Measurements from ENCODE around the gene FN3K.

Gene FN3K

DNA sequence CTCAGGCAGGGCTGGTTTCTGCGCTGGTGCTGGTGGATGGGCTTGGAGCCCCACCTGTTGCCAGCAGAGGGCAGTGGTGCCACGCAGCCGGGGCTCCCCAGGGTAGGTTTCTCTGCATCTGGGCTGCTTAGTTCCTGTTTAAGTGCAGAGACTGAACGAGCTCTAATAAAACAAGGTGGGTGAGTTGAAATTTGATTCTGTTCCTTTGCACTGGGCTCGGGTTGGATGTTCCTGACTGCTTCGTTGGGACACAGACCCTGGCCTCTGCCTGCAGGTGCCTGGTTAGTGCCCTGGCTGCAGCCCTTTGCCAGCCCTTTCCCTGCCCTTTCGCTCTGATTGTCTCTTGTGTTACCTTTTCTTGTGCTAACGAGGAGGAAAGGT lies 46.5 kb downstream of the FN3K start:
- TF ChIP-seq POLR2AphosphoS5 (IDR thresholded peaks at IDR 0.05; ENCODE audit: low read depth, low read length) = no peak
- peak; percentile 46 for TF ChIP-seq FOXP2 (optimal IDR thresholded peaks at IDR 0.05; ENCODE audit: borderline replicate concordance, extremely low read depth, extremely low read length, insufficient read depth)
- TF ChIP-seq SIN3A (IDR thresholded peaks at IDR 0.05; ENCODE audit: borderline replicate concordance, insufficient read depth, low read length) = no peak

DNA sequence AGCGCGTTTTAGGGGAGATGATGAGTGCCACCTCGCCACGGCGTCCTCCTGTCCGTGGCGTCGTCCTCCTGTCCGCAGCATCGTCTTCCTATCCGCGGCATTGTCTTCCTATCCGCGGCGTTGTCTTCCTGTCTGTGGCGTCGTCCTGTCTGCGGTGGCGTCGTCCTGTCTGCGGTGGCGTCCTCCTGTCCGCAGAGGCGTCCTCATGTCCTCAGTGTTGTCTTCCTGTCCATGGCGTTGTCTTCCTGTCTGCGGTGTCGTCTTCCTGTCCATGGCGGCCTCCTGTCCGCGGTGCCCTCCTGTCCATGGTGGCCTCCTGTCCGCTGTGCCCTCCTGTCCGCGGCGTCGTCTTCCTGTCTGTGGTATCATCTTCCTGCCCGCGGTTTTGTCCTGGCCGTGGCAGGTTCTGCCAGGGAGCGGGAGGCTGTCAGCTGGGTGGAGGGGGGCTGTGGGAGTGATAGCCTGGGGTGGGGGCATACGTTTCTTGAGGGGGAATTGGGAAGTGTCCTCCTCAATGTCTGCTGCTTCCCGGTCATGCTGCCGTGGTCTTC lies 47.3 kb downstream of the FN3K start:
- TF ChIP-seq SIN3A (IDR thresholded peaks at IDR 0.05; ENCODE audit: borderline replicate concordance, insufficient read depth, low read length) = no peak
- peak; percentile 80 for TF ChIP-seq FOXP2 (optimal IDR thresholded peaks at IDR 0.05; ENCODE audit: borderline replicate concordance, extremely low read depth, extremely low read length, insufficient read depth)

DNA sequence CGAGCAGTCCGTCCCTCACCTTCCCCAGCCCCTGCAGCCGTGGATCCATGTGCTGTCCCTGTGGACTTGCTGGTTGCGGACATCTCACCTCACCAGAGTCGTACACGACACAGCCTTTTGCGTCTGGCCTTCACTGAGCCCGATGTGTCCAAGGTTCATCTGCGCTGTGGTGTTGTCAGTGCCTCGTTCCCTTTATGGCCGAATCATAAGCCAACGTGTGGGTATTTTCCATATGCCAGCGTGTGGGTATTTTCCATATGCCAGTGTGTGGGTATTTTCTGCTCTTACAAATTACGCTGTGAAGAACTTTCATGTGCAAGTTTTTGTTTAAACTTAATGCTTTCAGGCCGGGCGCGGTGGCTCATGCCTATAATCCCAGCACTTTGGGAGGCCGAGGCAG lies 48.1 kb downstream of the FN3K start:
- TF ChIP-seq POLR2AphosphoS5 (IDR thresholded peaks at IDR 0.05; ENCODE audit: low read depth, low read length) (no peak), TAF1 (IDR thresholded peaks at IDR 0.05; ENCODE audit: borderline replicate concordance, insufficient read depth, low read length) (no peak), FOXP2 (optimal IDR thresholded peaks at IDR 0.05; ENCODE audit: borderline replicate concordance, extremely low read depth, extremely low read length, insufficient read depth) (no peak), SIN3A (IDR thresholded peaks at IDR 0.05; ENCODE audit: borderline replicate concordance, insufficient read depth, low read length) (no peak)
- TF ChIP-seq, protein P1, sequence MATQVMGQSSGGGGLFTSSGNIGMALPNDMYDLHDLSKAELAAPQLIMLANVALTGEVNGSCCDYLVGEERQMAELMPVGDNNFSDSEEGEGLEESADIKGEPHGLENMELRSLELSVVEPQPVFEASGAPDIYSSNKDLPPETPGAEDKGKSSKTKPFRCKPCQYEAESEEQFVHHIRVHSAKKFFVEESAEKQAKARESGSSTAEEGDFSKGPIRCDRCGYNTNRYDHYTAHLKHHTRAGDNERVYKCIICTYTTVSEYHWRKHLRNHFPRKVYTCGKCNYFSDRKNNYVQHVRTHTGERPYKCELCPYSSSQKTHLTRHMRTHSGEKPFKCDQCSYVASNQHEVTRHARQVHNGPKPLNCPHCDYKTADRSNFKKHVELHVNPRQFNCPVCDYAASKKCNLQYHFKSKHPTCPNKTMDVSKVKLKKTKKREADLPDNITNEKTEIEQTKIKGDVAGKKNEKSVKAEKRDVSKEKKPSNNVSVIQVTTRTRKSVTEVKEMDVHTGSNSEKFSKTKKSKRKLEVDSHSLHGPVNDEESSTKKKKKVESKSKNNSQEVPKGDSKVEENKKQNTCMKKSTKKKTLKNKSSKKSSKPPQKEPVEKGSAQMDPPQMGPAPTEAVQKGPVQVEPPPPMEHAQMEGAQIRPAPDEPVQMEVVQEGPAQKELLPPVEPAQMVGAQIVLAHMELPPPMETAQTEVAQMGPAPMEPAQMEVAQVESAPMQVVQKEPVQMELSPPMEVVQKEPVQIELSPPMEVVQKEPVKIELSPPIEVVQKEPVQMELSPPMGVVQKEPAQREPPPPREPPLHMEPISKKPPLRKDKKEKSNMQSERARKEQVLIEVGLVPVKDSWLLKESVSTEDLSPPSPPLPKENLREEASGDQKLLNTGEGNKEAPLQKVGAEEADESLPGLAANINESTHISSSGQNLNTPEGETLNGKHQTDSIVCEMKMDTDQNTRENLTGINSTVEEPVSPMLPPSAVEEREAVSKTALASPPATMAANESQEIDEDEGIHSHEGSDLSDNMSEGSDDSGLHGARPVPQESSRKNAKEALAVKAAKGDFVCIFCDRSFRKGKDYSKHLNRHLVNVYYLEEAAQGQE (IDR thresholded peaks at IDR 0.05; ENCODE audit: insufficient read depth in 1 of 2, low read depth in 2 of 2, low read length in 2 of 2) = no peak

DNA sequence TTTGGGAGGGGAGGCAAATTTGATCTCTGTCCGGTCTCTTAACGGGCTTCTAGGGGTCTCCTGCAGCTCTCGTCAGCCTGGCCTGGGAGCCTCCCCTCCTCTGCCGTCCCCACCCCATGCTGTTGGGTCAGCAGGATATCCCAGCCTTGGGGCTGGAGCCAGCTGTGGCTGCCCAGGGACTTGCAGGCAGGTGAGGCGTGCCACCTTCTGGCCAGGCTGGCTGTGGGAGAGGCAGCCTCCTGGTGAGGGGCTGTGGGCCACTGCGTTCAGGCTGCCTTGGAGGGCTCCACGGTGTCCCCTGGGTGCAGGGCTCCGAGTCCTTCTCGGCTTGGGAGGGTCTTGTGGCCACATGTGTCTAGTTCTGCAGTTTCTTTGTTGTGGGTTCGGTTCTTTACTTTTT lies 51.0 kb downstream of the FN3K start:
- no peak for TF ChIP-seq TAF1 (IDR thresholded peaks at IDR 0.05; ENCODE audit: borderline replicate concordance, insufficient read depth, low read length)
- no peak for TF ChIP-seq POLR2AphosphoS5 (IDR thresholded peaks at IDR 0.05; ENCODE audit: low read depth, low read length)
- TF ChIP-seq FOXP2 (optimal IDR thresholded peaks at IDR 0.05; ENCODE audit: borderline replicate concordance, extremely low read depth, extremely low read length, insufficient read depth) = no peak
- no peak for TF ChIP-seq SIN3A (IDR thresholded peaks at IDR 0.05; ENCODE audit: borderline replicate concordance, insufficient read depth, low read length)
- TF ChIP-seq, protein P1 (IDR thresholded peaks at IDR 0.05; ENCODE audit: insufficient read depth in 1 of 2, low read depth in 2 of 2, low read length in 2 of 2) = no peak

DNA sequence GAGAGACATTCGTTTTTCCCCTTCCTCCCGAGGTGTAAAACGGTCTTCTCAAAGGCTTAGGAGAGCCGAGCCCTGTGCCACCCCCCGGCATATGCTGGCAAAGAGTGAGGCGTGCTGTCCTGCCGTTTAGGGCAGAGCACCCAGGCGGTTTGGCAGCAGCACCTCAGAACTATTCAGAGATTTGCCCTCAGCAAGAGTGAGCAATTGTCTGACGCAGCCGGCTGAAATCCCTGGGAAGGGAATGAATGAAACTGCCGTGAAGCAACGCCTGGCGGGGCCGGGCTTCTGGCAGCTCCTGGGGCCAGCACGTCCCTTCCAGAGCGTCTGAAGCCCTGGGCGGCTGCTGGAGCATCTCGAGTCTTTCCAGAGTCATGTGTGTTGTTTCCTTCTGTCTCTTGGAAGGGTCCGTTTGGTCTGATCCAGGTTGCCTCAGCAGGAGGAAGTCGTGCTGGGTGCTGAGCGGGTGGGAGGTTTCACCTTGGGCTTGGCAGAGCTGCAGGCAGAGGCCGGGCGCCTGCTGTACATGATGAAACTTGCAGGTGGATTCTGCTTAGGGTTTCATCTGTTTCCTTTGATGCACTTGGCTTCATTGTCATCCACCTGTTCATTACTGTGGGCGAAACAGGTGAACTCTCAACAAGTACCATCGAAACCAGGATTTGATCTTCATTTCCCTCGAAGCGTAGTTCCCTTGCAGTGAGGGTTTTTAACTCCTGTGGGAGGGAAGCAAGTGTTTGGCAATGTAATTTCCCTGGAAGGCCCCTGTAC lies 51.9 kb downstream of the FN3K start:
- no peak for TF ChIP-seq POLR2AphosphoS5 (IDR thresholded peaks at IDR 0.05; ENCODE audit: low read depth, low read length)
- TF ChIP-seq FOXP2 (optimal IDR thresholded peaks at IDR 0.05; ENCODE audit: borderline replicate concordance, extremely low read depth, extremely low read length, insufficient read depth) = no peak
- TF ChIP-seq, protein P1 (IDR thresholded peaks at IDR 0.05; ENCODE audit: insufficient read depth in 1 of 2, low read depth in 2 of 2, low read length in 2 of 2) = no peak
- no peak for TF ChIP-seq SIN3A (IDR thresholded peaks at IDR 0.05; ENCODE audit: borderline replicate concordance, insufficient read depth, low read length)
- no peak for TF ChIP-seq TAF1 (IDR thresholded peaks at IDR 0.05; ENCODE audit: borderline replicate concordance, insufficient read depth, low read length)

Measured in PFSK-1 (cell line).